HepG2 (cell line): ENCODE data around the gene FUCA2. TPM values are rescaled to one million over a fixed set of nuclear protein-coding genes. Genes with fewer than 3 reads are reported as not detected.

Source experiments
- ATM ChIP-seq: fragments of 450-650 bp; IDR thresholded peaks from 2 replicates; pipeline ENCODE4 v1.7.1; 2017; ENCODE audit warnings: mild to moderate bottlenecking, borderline replicate concordance
- CEBPG ChIP-seq: IDR thresholded peaks from 2 replicates; pipeline ENCODE4 v1.6.1; 2016
- ESRRA ChIP-seq: sonication (generic); formaldehyde crosslinking; IDR thresholded peaks from 2 replicates; pipeline ENCODE4 v1.5.1; 2020; ENCODE audit warnings: mild to moderate bottlenecking, low read depth, missing genetic modification reagents
- ETV6 ChIP-seq: sonication (generic); formaldehyde crosslinking; conservative IDR thresholded peaks from 2 replicates; pipeline ENCODE4 v1.4.0; 2020; ENCODE audit warnings: missing genetic modification reagents
- GABPB1 ChIP-seq: IDR thresholded peaks from 2 replicates; pipeline ENCODE4 v1.6.1; 2016; ENCODE audit warnings: mild to moderate bottlenecking, missing genetic modification reagents, moderate library complexity, missing compliant biosample characterization
- KDM4B ChIP-seq: sonication (generic); formaldehyde crosslinking; IDR thresholded peaks from 2 replicates; pipeline ENCODE4 v1.4.0; 2020; ENCODE audit warnings: missing genetic modification reagents
- MED1 ChIP-seq: sonication (generic); formaldehyde crosslinking; IDR thresholded peaks from 2 replicates; pipeline ENCODE4 v1.4.0; 2020; ENCODE audit warnings: missing genetic modification reagents
- MTA1 ChIP-seq: sonication (generic); formaldehyde crosslinking; IDR thresholded peaks from 2 replicates; pipeline ENCODE4 v1.4.0; 2020; ENCODE audit warnings: missing genetic modification reagents, mild to moderate bottlenecking, borderline replicate concordance
- RARA ChIP-seq: IDR thresholded peaks from 2 replicates; pipeline ENCODE4 v1.6.1; 2016; ENCODE audit warnings: missing genetic modification reagents, missing compliant biosample characterization
- RCOR2 ChIP-seq: IDR thresholded peaks from 2 replicates; pipeline ENCODE4 v1.6.1; 2016; ENCODE audit warnings: missing biosample characterization, missing genetic modification reagents
- RFX1 ChIP-seq: fragments of 450-650 bp; IDR thresholded peaks from 2 replicates; pipeline ENCODE4 v1.6.1; 2017
- RXRB ChIP-seq: IDR thresholded peaks from 2 replicates; pipeline ENCODE4 v1.6.1; 2016; ENCODE audit warnings: borderline replicate concordance, missing genetic modification reagents, missing compliant biosample characterization
- SALL2 ChIP-seq: sonication (generic); formaldehyde crosslinking; IDR thresholded peaks from 2 replicates; pipeline ENCODE4 v1.8.1; 2023; ENCODE audit warnings: mild to moderate bottlenecking, missing genetic modification reagents, inconsistent platforms
- SMAD3 ChIP-seq: sonication (generic); formaldehyde crosslinking; IDR thresholded peaks from 2 replicates; pipeline ENCODE4 v1.4.0; 2020; ENCODE audit warnings: missing genetic modification reagents
- SMARCE1 ChIP-seq: fragments of 450-650 bp; IDR thresholded peaks from 2 replicates; pipeline ENCODE4 v1.6.1; 2017; ENCODE audit warnings: borderline replicate concordance
- TGIF2 ChIP-seq: IDR thresholded peaks from 2 replicates; pipeline ENCODE4 v1.6.1; 2016; ENCODE audit warnings: control low read depth, missing compliant biosample characterization
- ZFX ChIP-seq: sonication (generic); formaldehyde crosslinking; IDR thresholded peaks from 2 replicates; pipeline ENCODE4 v1.4.0; 2020; ENCODE audit warnings: mild to moderate bottlenecking, low read depth, missing genetic modification reagents, moderate library complexity
- ZNF556 ChIP-seq: sonication (generic); formaldehyde crosslinking; IDR thresholded peaks from 2 replicates; pipeline ENCODE4 v1.4.0; 2020; ENCODE audit warnings: mild to moderate bottlenecking, missing genetic modification reagents, borderline replicate concordance
- ZNF768 ChIP-seq: sonication (generic); formaldehyde crosslinking; IDR thresholded peaks from 2 replicates; pipeline ENCODE4 v1.4.0; 2020; ENCODE audit warnings: missing genetic modification reagents
- polyA plus RNA-seq, 8 experiments: library from polyadenylated mRNA; depleted of rRNA in 3 of 8; stranded (reverse) in 7 of 8; unstranded in 1 of 8; fragments of >200 nt; fragmentation: Illumina TruSeq in 4 of 8; extraction: Trizol in 4 of 8; gene quantifications; 2 replicates each; pipeline versions ENCODE4 v1.2.1 to v1.2.3, GENCODE V29; 2011 to 2016; ENCODE audit warnings: low read depth in 4 of 8, missing spikeins in 1 of 8, mixed read lengths in 1 of 8; ENCODE audit not compliant: insufficient read depth in 1 of 8
- total RNA-seq, 5 experiments: library from RNA; depleted of rRNA; stranded (reverse); fragments of >200 nt; fragmentation: Illumina TruSeq; extraction: Trizol; gene quantifications; 2 replicates each; pipeline ENCODE4 v1.2.3, GENCODE V29; 2016; ENCODE audit warnings: low read depth in 1 of 5
- TF ChIP-seq, protein P1 (sequence below): IDR thresholded peaks from 2 replicates; pipeline ENCODE4 v1.6.1; 2016; ENCODE audit warnings: missing biosample characterization, missing genetic modification reagents, low read depth
- TF ChIP-seq, protein P2 (sequence below): IDR thresholded peaks from 2 replicates; pipeline ENCODE4 v1.4.0; 2020; ENCODE audit warnings: mild to moderate bottlenecking, missing genetic modification reagents
- TF ChIP-seq, protein P3 (sequence below): sonication (generic); formaldehyde crosslinking; IDR thresholded peaks from 2 replicates; pipeline ENCODE4 v1.5.0; 2020; ENCODE audit warnings: missing genetic modification reagents
- TF ChIP-seq, protein P4 (sequence below): sonication (generic); formaldehyde crosslinking; IDR thresholded peaks from 2 replicates; pipeline ENCODE4 v1.4.0; 2020; ENCODE audit warnings: missing genetic modification reagents

The FUCA2 gene
- total and polyA plus RNA-seq, 2 of the 13 experiments (the other 11 are each of a cell fraction or from before 2014, with no cell fraction given), result 87.4 to 144 TPM

DNA sequence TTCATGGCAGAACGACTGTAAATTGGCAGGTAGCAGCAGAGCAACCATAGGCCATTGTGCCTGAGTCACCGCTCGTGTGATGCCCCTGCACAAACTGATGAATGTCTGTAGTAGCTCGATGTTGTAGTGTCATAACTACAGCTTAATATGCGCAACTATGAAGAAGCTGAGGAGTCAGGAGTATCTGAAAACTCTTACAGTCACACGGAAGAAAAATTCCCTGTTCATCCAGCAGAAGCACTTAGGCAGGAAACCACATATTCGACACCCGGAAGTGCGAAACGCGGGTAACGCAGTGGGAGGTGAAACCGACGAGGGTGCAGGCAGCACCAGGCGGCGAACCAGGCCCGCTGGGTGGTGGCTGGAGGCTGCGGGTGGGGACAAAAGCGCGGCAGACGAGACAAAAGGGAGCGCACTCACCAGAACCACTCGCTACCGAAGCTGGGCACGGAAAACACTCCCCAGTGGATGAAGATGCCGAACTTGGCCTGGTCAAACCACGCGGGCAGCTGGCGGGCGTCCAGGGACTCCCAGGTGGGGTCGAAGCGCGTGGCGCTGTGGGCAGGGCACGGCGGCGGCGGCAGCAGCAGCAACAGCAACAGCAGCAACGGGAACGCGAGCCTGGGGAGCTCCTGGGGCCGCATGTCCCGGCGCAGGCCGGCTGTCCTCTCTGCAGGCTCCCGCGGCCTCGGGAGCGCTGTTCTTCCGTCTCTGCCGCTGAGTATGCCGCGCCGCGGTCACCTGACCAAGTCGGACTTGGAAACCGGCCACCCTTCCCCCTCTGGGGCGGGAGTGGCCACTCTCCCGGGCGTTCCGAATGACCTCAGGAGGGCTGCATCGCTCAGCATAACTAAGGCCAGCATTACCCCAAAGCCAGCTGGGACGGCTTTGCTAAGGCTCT lies at the start of gene FUCA2 (continued):
- TF ChIP-seq MED1 (CRISPR knock-in tag) (no peak; the same call in 1 of the 2 replicates), ETV6 (CRISPR knock-in tag) (peak; percentile 66; the same call in 1 of the 2 replicates), KDM4B (CRISPR knock-in tag) (no peak), ESRRA (CRISPR knock-in tag) (no peak; the same call in none of the 2 replicates), ZNF556 (CRISPR knock-in tag) (peak; percentile 91), RCOR2 (peak; percentile 72; the same call in 1 of the 2 replicates), ZNF768 (peak; percentile 81), RXRB (CRISPR knock-in tag) (no peak), RFX1 (no peak), SMAD3 (CRISPR knock-in tag) (no peak), TGIF2 (CRISPR knock-in tag) (no peak; the same call in 1 of the 2 replicates), GABPB1 (CRISPR knock-in tag) (peak; percentile 96), SALL2 (CRISPR knock-in tag) (peak; percentile 96), ZFX (CRISPR knock-in tag) (peak; percentile 99), MTA1 (CRISPR knock-in tag) (peak; percentile 98), CEBPG (0 out of 2 replicates have a peak, but pooled peaks have one; percentile 12), ATM (no peak), RARA (CRISPR knock-in tag) (peak; percentile 9; the same call in 1 of the 2 replicates), SMARCE1 (no peak)
- TF ChIP-seq, protein P1, sequence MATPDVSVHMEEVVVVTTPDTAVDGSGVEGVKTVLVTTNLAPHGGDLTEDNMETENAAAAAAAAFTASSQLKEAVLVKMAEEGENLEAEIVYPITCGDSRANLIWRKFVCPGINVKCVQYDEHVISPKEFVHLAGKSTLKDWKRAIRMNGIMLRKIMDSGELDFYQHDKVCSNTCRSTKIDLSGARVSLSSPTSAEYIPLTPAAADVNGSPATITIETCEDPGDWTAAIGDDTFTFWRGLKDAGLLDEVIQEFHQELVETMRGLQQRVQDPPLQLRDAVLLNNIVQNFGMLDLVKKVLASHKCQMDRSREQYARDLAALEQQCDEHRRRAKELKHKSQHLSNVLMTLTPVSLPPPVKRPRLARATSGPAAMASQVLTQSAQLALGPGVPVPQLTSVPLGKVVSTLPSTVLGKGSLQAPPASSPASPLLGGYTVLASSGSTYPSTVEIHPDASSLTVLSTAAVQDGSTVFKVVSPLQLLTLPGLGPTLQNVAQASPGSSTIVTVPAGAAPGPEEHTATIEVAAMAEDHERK (CRISPR knock-in tag), result no peak; the same call in 1 of the 2 replicates
- TF ChIP-seq, protein P2, sequence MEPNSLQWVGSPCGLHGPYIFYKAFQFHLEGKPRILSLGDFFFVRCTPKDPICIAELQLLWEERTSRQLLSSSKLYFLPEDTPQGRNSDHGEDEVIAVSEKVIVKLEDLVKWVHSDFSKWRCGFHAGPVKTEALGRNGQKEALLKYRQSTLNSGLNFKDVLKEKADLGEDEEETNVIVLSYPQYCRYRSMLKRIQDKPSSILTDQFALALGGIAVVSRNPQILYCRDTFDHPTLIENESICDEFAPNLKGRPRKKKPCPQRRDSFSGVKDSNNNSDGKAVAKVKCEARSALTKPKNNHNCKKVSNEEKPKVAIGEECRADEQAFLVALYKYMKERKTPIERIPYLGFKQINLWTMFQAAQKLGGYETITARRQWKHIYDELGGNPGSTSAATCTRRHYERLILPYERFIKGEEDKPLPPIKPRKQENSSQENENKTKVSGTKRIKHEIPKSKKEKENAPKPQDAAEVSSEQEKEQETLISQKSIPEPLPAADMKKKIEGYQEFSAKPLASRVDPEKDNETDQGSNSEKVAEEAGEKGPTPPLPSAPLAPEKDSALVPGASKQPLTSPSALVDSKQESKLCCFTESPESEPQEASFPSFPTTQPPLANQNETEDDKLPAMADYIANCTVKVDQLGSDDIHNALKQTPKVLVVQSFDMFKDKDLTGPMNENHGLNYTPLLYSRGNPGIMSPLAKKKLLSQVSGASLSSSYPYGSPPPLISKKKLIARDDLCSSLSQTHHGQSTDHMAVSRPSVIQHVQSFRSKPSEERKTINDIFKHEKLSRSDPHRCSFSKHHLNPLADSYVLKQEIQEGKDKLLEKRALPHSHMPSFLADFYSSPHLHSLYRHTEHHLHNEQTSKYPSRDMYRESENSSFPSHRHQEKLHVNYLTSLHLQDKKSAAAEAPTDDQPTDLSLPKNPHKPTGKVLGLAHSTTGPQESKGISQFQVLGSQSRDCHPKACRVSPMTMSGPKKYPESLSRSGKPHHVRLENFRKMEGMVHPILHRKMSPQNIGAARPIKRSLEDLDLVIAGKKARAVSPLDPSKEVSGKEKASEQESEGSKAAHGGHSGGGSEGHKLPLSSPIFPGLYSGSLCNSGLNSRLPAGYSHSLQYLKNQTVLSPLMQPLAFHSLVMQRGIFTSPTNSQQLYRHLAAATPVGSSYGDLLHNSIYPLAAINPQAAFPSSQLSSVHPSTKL (CRISPR knock-in tag), result peak; percentile 81
- TF ChIP-seq, protein P3, sequence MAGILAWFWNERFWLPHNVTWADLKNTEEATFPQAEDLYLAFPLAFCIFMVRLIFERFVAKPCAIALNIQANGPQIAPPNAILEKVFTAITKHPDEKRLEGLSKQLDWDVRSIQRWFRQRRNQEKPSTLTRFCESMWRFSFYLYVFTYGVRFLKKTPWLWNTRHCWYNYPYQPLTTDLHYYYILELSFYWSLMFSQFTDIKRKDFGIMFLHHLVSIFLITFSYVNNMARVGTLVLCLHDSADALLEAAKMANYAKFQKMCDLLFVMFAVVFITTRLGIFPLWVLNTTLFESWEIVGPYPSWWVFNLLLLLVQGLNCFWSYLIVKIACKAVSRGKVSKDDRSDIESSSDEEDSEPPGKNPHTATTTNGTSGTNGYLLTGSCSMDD (CRISPR knock-in tag), result 0 out of 2 replicates have a peak, but pooled peaks have one; percentile 36
- TF ChIP-seq, protein P4, sequence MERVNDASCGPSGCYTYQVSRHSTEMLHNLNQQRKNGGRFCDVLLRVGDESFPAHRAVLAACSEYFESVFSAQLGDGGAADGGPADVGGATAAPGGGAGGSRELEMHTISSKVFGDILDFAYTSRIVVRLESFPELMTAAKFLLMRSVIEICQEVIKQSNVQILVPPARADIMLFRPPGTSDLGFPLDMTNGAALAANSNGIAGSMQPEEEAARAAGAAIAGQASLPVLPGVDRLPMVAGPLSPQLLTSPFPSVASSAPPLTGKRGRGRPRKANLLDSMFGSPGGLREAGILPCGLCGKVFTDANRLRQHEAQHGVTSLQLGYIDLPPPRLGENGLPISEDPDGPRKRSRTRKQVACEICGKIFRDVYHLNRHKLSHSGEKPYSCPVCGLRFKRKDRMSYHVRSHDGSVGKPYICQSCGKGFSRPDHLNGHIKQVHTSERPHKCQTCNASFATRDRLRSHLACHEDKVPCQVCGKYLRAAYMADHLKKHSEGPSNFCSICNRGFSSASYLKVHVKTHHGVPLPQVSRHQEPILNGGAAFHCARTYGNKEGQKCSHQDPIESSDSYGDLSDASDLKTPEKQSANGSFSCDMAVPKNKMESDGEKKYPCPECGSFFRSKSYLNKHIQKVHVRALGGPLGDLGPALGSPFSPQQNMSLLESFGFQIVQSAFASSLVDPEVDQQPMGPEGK (CRISPR knock-in tag), result peak; percentile 35
